ENCODE data around the gene PIK3IP1. TPM values are rescaled to one million over a fixed set of nuclear protein-coding genes. Genes with fewer than 3 reads are reported as not detected.

PIK3IP1 gene
- total and polyA plus RNA-seq, 2 donors from 2014 or later: 21.4 to 42.7 TPM

- peaks cover 0 to 4% (median 2%) of the 10 kb centered on the region in 3 donors for H3K4me1 ChIP-seq (ENCODE audit: control insufficient read depth in 2 of 3, insufficient read depth in 2 of 3, low read depth in 1 of 3, low read length in 3 of 3)
- DNase-seq (no peak), FAIRE-seq (no peak)
- H3K9me3 ChIP-seq (ENCODE audit: control insufficient read depth in 2 of 3, insufficient read depth in 1 of 3, low read length in 3 of 3): no peaks in the 10 kb centered on the region
- TF ChIP-seq CTCF (IDR thresholded peaks at IDR 0.05; ENCODE audit: borderline replicate concordance, extremely low read depth, insufficient read depth): no peak
- no peak overlapping the region for H3K27ac ChIP-seq (ENCODE audit: low read depth in 2 of 2, low read length in 2 of 2)
- H3K9ac ChIP-seq (ENCODE audit: low read length in 3 of 3): no peak overlapping the region
- H3K4me3 ChIP-seq (ENCODE audit: low read length in 3 of 3): no peak overlapping the region
- intact Hi-C loops (cut with DNase I): no loop called here
- peaks cover 7 to 33% (median 24%) of the 10 kb centered on the region in 3 donors for H3K36me3 ChIP-seq (ENCODE audit: control insufficient read depth in 2 of 3, insufficient read depth in 3 of 3, low read length in 3 of 3)
- H3K27me3 ChIP-seq (ENCODE audit: control insufficient read depth, insufficient read depth, low read length): no peaks in the 10 kb centered on the region
Measured at GRCh38 chr22:31277741-31278140, 14.5 kb downstream of the PIK3IP1 start.

DNA sequence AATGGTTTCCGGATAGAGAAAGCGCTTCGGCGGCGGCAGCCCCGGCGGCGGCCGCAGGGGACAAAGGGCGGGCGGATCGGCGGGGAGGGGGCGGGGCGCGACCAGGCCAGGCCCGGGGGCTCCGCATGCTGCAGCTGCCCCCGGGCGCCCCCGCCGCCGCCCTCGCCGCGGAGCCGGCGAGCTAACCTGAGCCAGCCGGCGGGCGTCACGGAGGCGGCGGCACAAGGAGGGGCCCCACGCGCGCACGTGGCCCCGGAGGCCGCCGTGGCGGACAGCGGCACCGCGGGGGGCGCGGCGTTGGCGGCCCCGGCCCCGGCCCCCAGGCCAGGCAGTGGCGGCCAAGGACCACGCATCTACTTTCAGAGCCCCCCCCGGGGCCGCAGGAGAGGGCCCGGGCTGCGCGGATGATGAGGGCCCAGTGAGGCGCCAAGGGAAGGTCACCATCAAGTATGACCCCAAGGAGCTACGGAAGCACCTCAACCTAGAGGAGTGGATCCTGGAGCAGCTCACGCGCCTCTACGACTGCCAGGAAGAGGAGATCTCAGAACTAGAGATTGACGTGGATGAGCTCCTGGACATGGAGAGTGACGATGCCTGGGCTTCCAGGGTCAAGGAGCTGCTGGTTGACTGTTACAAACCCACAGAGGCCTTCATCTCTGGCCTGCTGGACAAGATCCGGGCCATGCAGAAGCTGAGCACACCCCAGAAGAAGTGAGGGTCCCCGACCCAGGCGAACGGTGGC, 15.7 kb downstream of the PIK3IP1 start:
- no peak overlapping the region for H3K27ac ChIP-seq (ENCODE audit: low read depth in 2 of 2, low read length in 2 of 2)
- peaks cover 3 to 10% (median 8%) of the 10 kb centered on the region in 3 donors for H3K4me1 ChIP-seq (ENCODE audit: control insufficient read depth in 2 of 3, insufficient read depth in 2 of 3, low read depth in 1 of 3, low read length in 3 of 3)
- H3K27me3 ChIP-seq (ENCODE audit: control insufficient read depth, insufficient read depth, low read length): no peaks in the 10 kb centered on the region
- H3K4me3 ChIP-seq (ENCODE audit: low read length in 3 of 3): no peak overlapping the region
- H3K36me3 ChIP-seq (ENCODE audit: control insufficient read depth in 2 of 3, insufficient read depth in 3 of 3, low read length in 3 of 3): peaks cover 7 to 26% (median 20%) of the 10 kb centered on the region in 3 donors
- FAIRE-seq (no peak), DNase-seq (no peak)
- no peaks in the 10 kb centered on the region for H3K9me3 ChIP-seq (ENCODE audit: control insufficient read depth in 2 of 3, insufficient read depth in 1 of 3, low read length in 3 of 3)
- no peak for TF ChIP-seq CTCF (IDR thresholded peaks at IDR 0.05; ENCODE audit: borderline replicate concordance, extremely low read depth, insufficient read depth)
- intact Hi-C loops (cut with DNase I): no loop called here
- H3K9ac ChIP-seq (ENCODE audit: low read length in 3 of 3): no peak overlapping the region

GRCh38 chr22:31275576-31275975, 16.7 kb downstream of the PIK3IP1 start:
- Histone ChIP-seq H3K27me3 (ENCODE audit: control insufficient read depth, insufficient read depth, low read length) (no peaks in the 10 kb centered on the region), H3K36me3 (ENCODE audit: control insufficient read depth in 2 of 3, insufficient read depth in 3 of 3, low read length in 3 of 3) (peaks cover 7 to 26% (median 20%) of the 10 kb centered on the region in 3 donors), H3K27ac (ENCODE audit: low read depth in 2 of 2, low read length in 2 of 2) (no peak overlapping the region), H3K9me3 (ENCODE audit: control insufficient read depth in 2 of 3, insufficient read depth in 1 of 3, low read length in 3 of 3) (no peaks in the 10 kb centered on the region), H3K4me3 (ENCODE audit: low read length in 3 of 3) (no peak overlapping the region), H3K4me1 (ENCODE audit: control insufficient read depth in 2 of 3, insufficient read depth in 2 of 3, low read depth in 1 of 3, low read length in 3 of 3) (peaks cover 8 to 21% (median 16%) of the 10 kb centered on the region in 3 donors), H3K9ac (ENCODE audit: low read length in 3 of 3) (no peak overlapping the region)
- intact Hi-C loops (cut with DNase I): no loop called here
- DNase-seq (no peak), FAIRE-seq (no peak)
- no peak for TF ChIP-seq CTCF (IDR thresholded peaks at IDR 0.05; ENCODE audit: borderline replicate concordance, extremely low read depth, insufficient read depth)
